ENCODE data around the gene ANXA5.

Gene ANXA5

DNA sequence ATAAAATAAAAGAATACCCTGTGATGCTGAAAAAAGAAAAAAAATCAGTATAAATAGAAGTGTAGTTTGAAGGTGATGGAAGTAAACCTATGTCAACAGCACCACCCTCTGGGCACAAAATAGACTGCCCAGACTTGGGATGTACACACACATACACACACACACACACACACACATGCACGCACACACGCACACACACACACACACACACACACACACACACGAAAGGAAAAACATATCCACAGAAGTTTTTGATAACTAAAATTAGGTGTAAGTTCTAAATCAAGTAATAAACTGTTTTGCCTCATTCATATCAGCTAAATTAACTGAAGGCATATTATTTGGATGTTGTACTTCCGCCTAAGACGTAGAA lies 40.5 kb downstream of the ANXA5 start:
- intact Hi-C loops (cut with micrococcal nuclease) = loop anchor here (10.0 kb wide), 1 partner anchor 171 kb away; no protein-coding TSS in a partner anchor
- no peak overlapping the region for H3K27ac Mint-ChIP-seq
- no peak overlapping the region for H3K4me3 Mint-ChIP-seq
- H3K9me3 Mint-ChIP-seq = no peaks in the 10 kb centered on the region
- no peaks in the 10 kb centered on the region for H3K27me3 Mint-ChIP-seq
- H3K4me1 Mint-ChIP-seq (ENCODE audit: low read depth) = no peaks in the 10 kb centered on the region
- H3K36me3 Mint-ChIP-seq (ENCODE audit: low read depth) = peaks cover 9% of the 10 kb centered on the region

DNA sequence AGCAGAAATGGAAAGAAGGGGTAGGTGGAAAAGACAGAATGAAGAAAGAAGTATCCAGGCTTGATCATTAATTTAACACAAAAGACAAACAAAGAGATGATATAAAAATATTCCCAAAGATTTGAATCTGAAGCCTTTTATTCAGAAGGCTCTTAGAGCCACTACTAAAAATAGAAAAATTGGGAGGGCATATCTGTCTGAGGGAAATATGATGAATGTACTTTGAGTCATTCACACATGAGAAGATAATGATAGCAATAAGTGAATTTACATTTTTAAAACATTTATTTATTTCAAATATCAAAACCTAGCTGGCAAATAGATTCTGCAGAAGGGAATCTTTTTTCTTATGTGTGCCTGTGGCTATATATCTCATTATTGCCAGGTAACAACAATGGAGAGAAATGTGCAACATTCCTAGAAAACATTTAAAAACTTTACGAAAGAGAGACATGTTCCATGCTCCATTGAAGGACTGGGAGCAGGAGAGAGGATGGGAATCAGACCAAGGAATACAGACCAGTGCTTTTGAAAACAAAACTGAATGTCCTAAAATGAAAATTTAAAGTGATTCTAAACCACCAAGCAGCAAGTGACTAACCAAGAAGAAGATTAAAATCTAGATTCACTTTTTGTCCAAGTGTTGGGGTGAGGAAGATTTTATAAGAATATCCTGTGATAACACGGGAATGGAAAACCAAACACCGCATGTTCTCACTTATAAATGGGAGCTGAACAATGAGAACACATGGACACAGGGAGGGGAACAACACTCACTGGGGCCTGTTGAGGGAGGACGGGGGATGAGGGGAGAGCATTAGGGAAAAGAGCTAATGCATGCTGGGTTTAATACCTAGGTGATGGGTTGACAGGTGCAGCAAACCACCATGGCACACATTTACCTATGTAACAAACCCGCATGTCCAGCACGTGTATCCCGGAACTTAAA lies 41.2 kb downstream of the ANXA5 start:
- H3K9me3 Mint-ChIP-seq = no peaks in the 10 kb centered on the region
- no peaks in the 10 kb centered on the region for H3K4me1 Mint-ChIP-seq (ENCODE audit: low read depth)
- no peak overlapping the region for H3K27ac Mint-ChIP-seq
- H3K27me3 Mint-ChIP-seq = no peaks in the 10 kb centered on the region
- H3K36me3 Mint-ChIP-seq (ENCODE audit: low read depth) = peaks cover 4% of the 10 kb centered on the region
- intact Hi-C loops (cut with micrococcal nuclease) = loop anchor here (10.0 kb wide), 1 partner anchor 171 kb away; no protein-coding TSS in a partner anchor
- no peak overlapping the region for H3K4me3 Mint-ChIP-seq

DNA sequence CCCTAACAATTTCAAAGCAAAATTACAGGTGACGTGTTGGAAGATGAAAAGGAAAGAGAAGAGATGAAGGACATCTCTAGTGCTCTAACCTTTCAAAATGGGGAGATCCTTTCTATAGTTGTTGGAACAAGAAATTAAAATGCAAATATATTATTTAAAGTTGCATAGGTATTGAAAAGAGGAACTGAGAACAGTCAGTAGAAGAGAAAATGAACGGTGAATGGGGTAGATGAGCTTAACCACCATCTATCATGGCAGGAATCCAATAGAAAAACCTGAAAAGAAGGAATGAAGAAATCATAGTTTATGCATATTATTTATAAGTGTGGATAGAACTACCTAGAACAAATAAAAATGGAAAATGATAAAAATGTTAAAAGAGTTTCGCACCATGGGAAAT lies 42.0 kb downstream of the ANXA5 start:
- Mint-ChIP-seq H3K27ac (no peak overlapping the region), H3K36me3 (ENCODE audit: low read depth) (no peaks in the 10 kb centered on the region), H3K4me3 (no peak overlapping the region), H3K4me1 (ENCODE audit: low read depth) (no peaks in the 10 kb centered on the region), H3K9me3 (no peaks in the 10 kb centered on the region), H3K27me3 (no peaks in the 10 kb centered on the region)
- intact Hi-C loops (cut with micrococcal nuclease) = loop anchor here (10.0 kb wide), 1 partner anchor 170 kb away; no protein-coding TSS in a partner anchor

DNA sequence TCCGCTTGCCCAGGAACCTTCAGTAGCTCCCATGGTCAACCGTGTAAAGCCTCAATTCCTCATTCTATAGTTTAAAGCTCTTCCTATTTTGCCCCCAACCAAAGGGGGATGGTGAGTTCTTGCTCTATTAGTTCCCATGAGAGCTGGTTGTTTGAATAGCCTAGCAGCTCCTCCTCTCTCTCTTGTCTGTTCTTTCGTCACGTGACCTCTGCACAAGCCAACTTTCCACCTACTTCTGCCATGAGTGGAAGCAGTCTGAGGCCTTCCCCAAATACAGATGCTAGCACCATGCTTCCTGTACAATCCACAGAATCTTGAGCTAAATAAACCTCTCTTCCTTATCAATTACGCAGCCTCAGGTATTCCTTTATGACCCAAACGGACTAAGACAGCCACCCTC lies 42.8 kb downstream of the ANXA5 start:
- intact Hi-C loops (cut with micrococcal nuclease) = loop anchor here (10.0 kb wide), 1 partner anchor 169 kb away; no protein-coding TSS in a partner anchor
- H3K4me3 Mint-ChIP-seq = no peak overlapping the region

DNA sequence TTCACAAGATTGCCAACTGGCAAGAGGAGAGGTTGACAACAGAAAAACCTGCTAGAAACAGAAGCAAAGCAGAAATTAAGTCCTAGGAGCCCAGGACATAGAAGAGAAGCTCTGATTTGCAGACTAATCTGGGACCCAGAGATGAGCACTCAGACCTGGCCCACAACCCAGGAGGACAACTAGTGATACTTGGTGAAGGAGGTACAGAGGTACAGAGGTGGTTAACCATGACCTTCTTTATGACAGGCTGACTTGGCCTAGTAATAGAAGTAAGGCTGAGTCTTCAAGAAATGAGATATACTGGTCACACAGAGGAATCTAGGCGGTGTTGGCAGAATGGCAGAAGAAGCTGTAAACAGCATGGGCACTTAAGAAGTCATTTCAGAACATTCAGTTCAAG lies 43.6 kb downstream of the ANXA5 start:
- H3K27me3 Mint-ChIP-seq = no peaks in the 10 kb centered on the region

More for the DNA sequence above, 42.8 kb downstream of the ANXA5 start:
- no peaks in the 10 kb centered on the region for H3K9me3 Mint-ChIP-seq
- no peak overlapping the region for H3K27ac Mint-ChIP-seq
- H3K36me3 Mint-ChIP-seq (ENCODE audit: low read depth) = no peaks in the 10 kb centered on the region
- no peaks in the 10 kb centered on the region for H3K27me3 Mint-ChIP-seq
- no peaks in the 10 kb centered on the region for H3K4me1 Mint-ChIP-seq (ENCODE audit: low read depth)

DNA sequence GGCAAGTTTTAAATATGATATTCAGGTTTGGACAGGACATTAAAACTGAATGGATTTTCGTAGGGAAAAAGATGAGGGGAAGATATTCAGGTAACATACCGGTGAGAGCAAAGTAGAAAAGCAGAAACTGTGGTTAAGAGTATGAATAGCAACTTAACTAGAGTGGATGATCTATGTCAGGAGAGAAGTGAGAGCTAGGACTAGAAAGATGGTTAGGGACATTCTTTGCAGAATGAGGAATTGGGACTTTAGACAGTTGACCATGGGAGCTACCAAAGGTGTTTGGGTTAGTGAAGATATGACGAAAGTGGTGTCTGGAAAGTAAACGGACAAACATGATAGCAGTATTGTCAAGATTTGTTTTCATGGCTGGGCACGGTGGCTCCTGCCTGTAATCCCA lies 45.2 kb downstream of the ANXA5 start:
- intact Hi-C loops (cut with micrococcal nuclease) = loop anchor here (10.0 kb wide), 1 partner anchor 167 kb away; no protein-coding TSS in a partner anchor
- no peaks in the 10 kb centered on the region for H3K9me3 Mint-ChIP-seq
- no peaks in the 10 kb centered on the region for H3K27me3 Mint-ChIP-seq
- H3K27ac Mint-ChIP-seq = no peak overlapping the region
- no peaks in the 10 kb centered on the region for H3K4me1 Mint-ChIP-seq (ENCODE audit: low read depth)
- H3K4me3 Mint-ChIP-seq = no peak overlapping the region
- no peaks in the 10 kb centered on the region for H3K36me3 Mint-ChIP-seq (ENCODE audit: low read depth)

More for the DNA sequence above, 43.6 kb downstream of the ANXA5 start:
- Mint-ChIP-seq H3K36me3 (ENCODE audit: low read depth) (no peaks in the 10 kb centered on the region), H3K4me1 (ENCODE audit: low read depth) (no peaks in the 10 kb centered on the region), H3K9me3 (no peaks in the 10 kb centered on the region), H3K27ac (no peak overlapping the region), H3K4me3 (no peak overlapping the region)
- intact Hi-C loops (cut with micrococcal nuclease) = loop anchor here (10.0 kb wide), 1 partner anchor 168 kb away; no protein-coding TSS in a partner anchor

DNA sequence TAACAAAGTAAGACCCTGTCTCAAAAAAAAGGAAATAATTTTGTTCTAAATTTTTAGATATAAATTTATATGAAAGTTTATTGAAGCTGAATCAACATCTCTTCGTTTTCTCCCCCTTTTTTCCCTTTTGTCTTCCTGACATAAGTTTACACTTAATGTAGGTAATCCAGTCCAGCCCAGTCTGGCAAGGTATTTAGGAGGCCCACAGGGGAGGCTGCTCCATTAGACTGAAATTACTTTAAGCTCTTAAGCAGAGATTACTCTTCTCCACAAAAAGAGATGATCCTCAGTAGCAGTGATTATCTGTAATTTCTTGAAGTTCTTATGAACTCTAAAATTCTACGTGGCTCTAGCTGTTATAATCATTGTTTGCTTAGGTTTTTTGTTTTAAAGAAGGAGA lies 46.0 kb downstream of the ANXA5 start:
- H3K27ac Mint-ChIP-seq = no peak overlapping the region
- no peaks in the 10 kb centered on the region for H3K27me3 Mint-ChIP-seq
- no peaks in the 10 kb centered on the region for H3K9me3 Mint-ChIP-seq
- no peaks in the 10 kb centered on the region for H3K36me3 Mint-ChIP-seq (ENCODE audit: low read depth)
- intact Hi-C loops (cut with micrococcal nuclease) = loop anchor here (10.0 kb wide), 1 partner anchor 166 kb away; no protein-coding TSS in a partner anchor
- H3K4me3 Mint-ChIP-seq = no peak overlapping the region
- H3K4me1 Mint-ChIP-seq (ENCODE audit: low read depth) = no peaks in the 10 kb centered on the region

DNA sequence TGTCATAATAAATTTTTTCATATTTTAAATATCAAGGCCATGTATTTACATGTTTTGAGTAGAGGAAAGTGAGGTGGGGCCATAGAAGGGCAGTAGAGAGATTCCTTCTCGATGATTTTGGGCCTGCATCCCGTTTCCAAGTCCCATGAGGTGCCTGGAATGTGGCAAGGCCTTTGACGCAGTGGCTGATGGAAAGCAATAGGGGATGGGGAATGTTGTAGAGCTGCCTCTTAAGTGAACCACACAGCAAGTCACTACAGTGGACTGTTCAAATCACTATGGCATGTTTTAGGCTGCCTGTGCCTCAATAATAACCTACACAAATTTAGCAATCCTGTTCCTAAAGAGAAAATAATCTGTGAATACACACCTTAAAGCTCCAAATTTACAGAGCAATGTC lies 48.3 kb downstream of the ANXA5 start:
- Mint-ChIP-seq H3K27me3 (no peaks in the 10 kb centered on the region), H3K4me1 (ENCODE audit: low read depth) (no peaks in the 10 kb centered on the region), H3K9me3 (no peaks in the 10 kb centered on the region), H3K27ac (no peak overlapping the region), H3K36me3 (ENCODE audit: low read depth) (no peaks in the 10 kb centered on the region), H3K4me3 (no peak overlapping the region)
- intact Hi-C loops (cut with micrococcal nuclease) = loop anchor here (10.0 kb wide), 1 partner anchor 144 kb away; no protein-coding TSS in a partner anchor

DNA sequence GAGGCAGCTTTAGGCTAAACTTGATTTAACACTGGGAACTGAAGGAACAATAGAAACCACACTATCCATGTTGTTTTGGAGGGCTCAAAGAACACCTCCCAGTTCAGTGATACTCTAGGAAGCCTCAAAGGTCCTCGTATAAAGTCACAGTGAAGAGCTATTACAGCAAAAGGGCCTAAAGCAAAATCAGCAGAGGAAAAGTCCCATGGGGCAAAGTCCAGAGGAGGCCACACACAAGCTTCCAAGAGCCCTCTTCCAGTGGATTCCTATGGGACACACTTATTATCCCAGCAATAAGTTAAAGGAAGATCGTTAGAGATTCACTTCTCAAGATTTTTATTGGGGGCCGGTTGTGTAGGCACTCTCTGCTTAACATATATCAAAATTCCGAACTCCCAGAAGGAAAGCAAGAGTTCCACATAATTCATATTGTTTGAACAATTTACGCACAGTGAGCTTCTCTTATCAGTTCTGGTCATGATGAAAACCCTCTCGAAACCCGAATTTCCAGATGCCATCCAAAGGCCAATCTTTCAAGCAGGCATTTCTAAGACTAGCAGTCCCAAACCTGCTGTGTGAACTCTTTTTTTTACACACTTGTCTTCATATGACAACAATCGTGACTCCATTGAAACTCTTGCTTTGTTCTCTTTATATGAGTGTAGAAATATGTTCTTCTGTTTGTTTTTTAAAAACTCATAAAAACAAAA lies 53.7 kb downstream of the ANXA5 start:
- H3K27me3 Mint-ChIP-seq = no peaks in the 10 kb centered on the region

DNA sequence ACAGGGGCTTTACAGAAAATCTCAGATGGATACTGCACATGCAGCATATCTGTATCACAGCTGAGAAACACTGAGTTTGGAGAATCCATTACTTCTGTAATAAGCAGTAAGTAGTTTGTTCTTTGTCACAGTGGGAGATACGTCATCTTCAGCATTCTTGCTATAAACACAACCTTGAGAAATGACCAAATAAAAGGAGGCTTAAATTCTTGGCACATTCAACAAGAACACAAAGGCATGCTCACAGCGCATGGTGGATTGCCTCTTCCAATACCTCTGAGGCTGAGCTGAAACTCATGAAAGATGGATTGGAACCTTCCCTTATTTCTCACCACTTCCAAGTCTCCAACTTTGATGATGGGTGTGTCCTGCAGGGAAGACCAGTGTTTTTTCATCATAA lies 54.5 kb downstream of the ANXA5 start:
- Mint-ChIP-seq H3K9me3 (no peaks in the 10 kb centered on the region), H3K27me3 (no peaks in the 10 kb centered on the region), H3K36me3 (ENCODE audit: low read depth) (no peaks in the 10 kb centered on the region), H3K4me1 (ENCODE audit: low read depth) (no peaks in the 10 kb centered on the region), H3K27ac (no peak overlapping the region), H3K4me3 (no peak overlapping the region)
- intact Hi-C loops (cut with micrococcal nuclease) = loop anchor here (10.0 kb wide), 1 partner anchor 137 kb away; no protein-coding TSS in a partner anchor

More for the DNA sequence above, 53.7 kb downstream of the ANXA5 start:
- Mint-ChIP-seq H3K9me3 (no peaks in the 10 kb centered on the region), H3K4me3 (no peak overlapping the region), H3K27ac (no peak overlapping the region), H3K36me3 (ENCODE audit: low read depth) (no peaks in the 10 kb centered on the region), H3K4me1 (ENCODE audit: low read depth) (no peaks in the 10 kb centered on the region)
- intact Hi-C loops (cut with micrococcal nuclease) = loop anchor here (10.0 kb wide), 1 partner anchor 138 kb away; no protein-coding TSS in a partner anchor

DNA sequence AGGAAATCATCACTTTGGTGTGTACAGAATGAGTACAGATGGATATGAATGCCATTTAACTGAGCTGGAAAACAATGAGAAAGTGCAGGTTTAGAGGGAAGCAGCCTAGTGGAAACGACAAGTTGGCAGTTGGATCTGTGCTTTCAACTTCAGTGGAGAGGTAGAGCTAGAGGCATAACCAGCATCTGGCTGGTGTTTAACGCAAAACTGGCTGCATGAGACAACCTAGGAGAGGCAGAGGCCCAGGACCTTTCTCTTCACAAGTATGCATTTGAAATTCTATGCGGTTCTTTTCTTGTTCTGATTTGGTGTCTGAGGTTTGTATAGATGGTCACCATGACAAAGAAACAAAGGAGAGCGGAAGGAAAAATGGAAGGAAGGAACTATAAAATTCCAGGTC lies 63.1 kb downstream of the ANXA5 start:
- intact Hi-C loops (cut with micrococcal nuclease) = no loop called here
- no peaks in the 10 kb centered on the region for H3K9me3 Mint-ChIP-seq
- no peaks in the 10 kb centered on the region for H3K36me3 Mint-ChIP-seq (ENCODE audit: low read depth)
- no peaks in the 10 kb centered on the region for H3K27me3 Mint-ChIP-seq
- no peaks in the 10 kb centered on the region for H3K4me1 Mint-ChIP-seq (ENCODE audit: low read depth)
- H3K27ac Mint-ChIP-seq = no peak overlapping the region
- H3K4me3 Mint-ChIP-seq = no peak overlapping the region

DNA sequence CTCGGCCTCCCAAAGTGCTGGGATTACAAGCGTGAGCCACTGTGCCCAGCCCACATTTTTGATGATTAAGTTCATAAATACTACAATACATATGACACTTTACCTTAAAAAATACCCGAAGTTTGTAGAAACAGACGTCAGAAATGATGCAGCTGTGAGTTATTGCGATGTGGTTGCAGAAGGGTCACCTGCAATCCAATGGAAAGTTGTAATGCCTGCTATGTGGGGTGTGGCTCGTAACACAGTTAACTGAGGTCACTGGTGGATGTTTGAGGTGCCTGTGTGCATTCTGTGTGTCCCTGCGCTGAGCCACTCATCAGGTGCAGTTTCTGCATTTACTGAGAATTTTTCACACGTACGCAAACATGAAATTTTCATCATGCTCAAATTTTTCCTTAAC lies 64.1 kb downstream of the ANXA5 start:
- no peaks in the 10 kb centered on the region for H3K36me3 Mint-ChIP-seq (ENCODE audit: low read depth)
- no peaks in the 10 kb centered on the region for H3K27me3 Mint-ChIP-seq
- no peak overlapping the region for H3K4me3 Mint-ChIP-seq
- intact Hi-C loops (cut with micrococcal nuclease) = no loop called here
- H3K9me3 Mint-ChIP-seq = no peaks in the 10 kb centered on the region
- no peak overlapping the region for H3K27ac Mint-ChIP-seq
- no peaks in the 10 kb centered on the region for H3K4me1 Mint-ChIP-seq (ENCODE audit: low read depth)
